SK-N-SH (cell line): ENCODE measurements around the gene WWOX. TPM values are rescaled to one million over a fixed set of nuclear protein-coding genes. Genes with fewer than 3 reads are reported as not detected.

Source experiments
- CTCF ChIA-PET: fragments of 300-600, 350-600 bp; formaldehyde crosslinking; extraction: SDS; loops from one replicate; lab custom pipeline; 2021; lab: Yijun Ruan, JAX
- POLR2A ChIA-PET: fragments of 350-600 bp; sonication (Branson Sonifier 250); formaldehyde crosslinking; extraction: SDS; loops from one replicate; lab custom pipeline; 2020; ENCODE audit warnings: antibody characterized with exemption, inconsistent platforms; lab: Yijun Ruan, JAX
- DNase-seq: peaks from one replicate; pipeline ENCODE4 v3.0.0; 2012
- H2AFZ ChIP-seq: fragments of 200-600 bp; sonication (generic); 2 replicates; pipeline ENCODE4 v1.8.1; 2016; ENCODE audit warnings: antibody characterized with exemption, mild to moderate bottlenecking, low read depth
- H3F3A ChIP-seq: fragments of 200-600 bp; sonication (generic); replicated peaks from 2 replicates; pipeline ENCODE3; 2016; ENCODE audit warnings: antibody characterized with exemption, mild to moderate bottlenecking; ENCODE audit not compliant: insufficient read depth
- H3K27ac ChIP-seq, 2 experiments: fragments of 200-500 bp in 1 of 2; fragments of 200-600 bp in 1 of 2; sonication (Bioruptor generic) in 1 of 2; sonication (generic), shearing (Covaris generic) in 1 of 2; 2 replicates each; pipeline versions ENCODE4 v1.5.1 to v1.6.1; 2014 to 2016; ENCODE audit warnings: low read depth in 2 of 2, inconsistent platforms in 1 of 2, low read length in 1 of 2, mild to moderate bottlenecking in 1 of 2, mixed read lengths in 1 of 2
- H3K27me3 ChIP-seq: fragments of 200-600 bp; sonication (generic), shearing (Covaris generic); 2 replicates; pipeline ENCODE4 v1.6.1; 2016; ENCODE audit warnings: mixed run types; ENCODE audit not compliant: insufficient read depth
- H3K36me3 ChIP-seq, 2 experiments: fragments of 200-500 bp in 1 of 2; fragments of 200-600 bp in 1 of 2; sonication (Bioruptor generic) in 1 of 2; sonication (generic) in 1 of 2; replicated peaks in 1 of 2; 2 replicates each; pipeline versions ENCODE3 to v1.5.1; 2014 to 2016; ENCODE audit warnings: low read length in 1 of 2, mild to moderate bottlenecking in 1 of 2; ENCODE audit not compliant: insufficient read depth in 2 of 2, control insufficient read depth in 1 of 2
- H3K4me1 ChIP-seq, 2 experiments: fragments of 200-500 bp in 1 of 2; fragments of 200-600 bp in 1 of 2; sonication (Bioruptor generic) in 1 of 2; sonication (generic), shearing (Covaris generic) in 1 of 2; 2 replicates each; pipeline versions ENCODE4 v1.5.1 to v1.6.1; 2014 to 2016; ENCODE audit warnings: low read depth in 1 of 2, low read length in 1 of 2, mixed run types in 1 of 2; ENCODE audit not compliant: insufficient read depth in 2 of 2, control insufficient read depth in 1 of 2
- H3K4me2 ChIP-seq: fragments of 200-600 bp; sonication (generic), shearing (Covaris generic); 2 replicates; pipeline ENCODE4 v1.6.1; 2017; ENCODE audit warnings: mixed run types
- H3K4me3 ChIP-seq, 2 experiments: fragments of 200-500 bp in 1 of 2; fragments of 200-600 bp in 1 of 2; sonication (Bioruptor generic) in 1 of 2; sonication (generic), shearing (Covaris generic) in 1 of 2; 2 replicates each; pipeline versions ENCODE4 v1.5.1 to v1.8.1; 2014 to 2016; ENCODE audit warnings: low read depth in 2 of 2, inconsistent platforms in 1 of 2, low read length in 1 of 2, mild to moderate bottlenecking in 1 of 2, mixed read lengths in 1 of 2, moderate library complexity in 1 of 2
- H3K79me2 ChIP-seq: fragments of 200-600 bp; sonication (generic); 2 replicates; pipeline ENCODE4 v1.8.1; 2017; ENCODE audit warnings: mild to moderate bottlenecking; ENCODE audit not compliant: insufficient read depth
- H3K9ac ChIP-seq: fragments of 200-600 bp; sonication (generic); 2 replicates; pipeline ENCODE4 v1.6.1; 2017; ENCODE audit warnings: mixed run types
- H3K9me2 ChIP-seq: fragments of 200-600 bp; sonication (generic); 2 replicates; pipeline ENCODE4 v1.6.1; 2017; ENCODE audit warnings: mixed run types
- H3K9me3 ChIP-seq: fragments of 200-600 bp; sonication (generic); 2 replicates; pipeline ENCODE4 v1.6.1; 2017; ENCODE audit warnings: mixed run types, mild to moderate bottlenecking, moderate library complexity
- H4K20me1 ChIP-seq: fragments of 200-600 bp; sonication (generic); 2 replicates; pipeline ENCODE4 v1.6.1; 2017; ENCODE audit warnings: mild to moderate bottlenecking, mixed run types; ENCODE audit not compliant: insufficient read depth
- EP300 ChIP-seq, 2 experiments: IDR thresholded peaks; 2 replicates each; pipeline versions ENCODE4 v1.4.0 to v1.6.1; 2012; ENCODE audit warnings: borderline replicate concordance in 1 of 2, low read depth in 1 of 2, low read length in 1 of 2
- EZH2phosphoT487 ChIP-seq: fragments of 200-600 bp; sonication (generic); IDR thresholded peaks from 2 replicates; pipeline ENCODE4 v1.6.1; 2017; ENCODE audit warnings: low read depth, mixed run types, mild to moderate bottlenecking, antibody characterized with exemption, moderate library complexity, borderline replicate concordance
- FOSL2 ChIP-seq: IDR thresholded peaks from 2 replicates; pipeline ENCODE4 v1.4.0; 2012; ENCODE audit warnings: low read depth, mild to moderate bottlenecking, moderate library complexity, borderline replicate concordance
- FOXJ3 ChIP-seq: sonication (generic); formaldehyde crosslinking; IDR thresholded peaks from 2 replicates; pipeline ENCODE4 v1.5.1; 2020; ENCODE audit warnings: mild to moderate bottlenecking, missing genetic modification reagents
- MEF2A ChIP-seq: IDR thresholded peaks from 2 replicates; pipeline ENCODE4 v1.4.0; 2012; ENCODE audit warnings: low read depth, borderline replicate concordance
- NFIC ChIP-seq: IDR thresholded peaks from 2 replicates; pipeline ENCODE4 v1.4.0; 2012; ENCODE audit warnings: borderline replicate concordance
- NRF1 ChIP-seq: IDR thresholded peaks from 2 replicates; pipeline ENCODE4 v1.6.1; 2012; ENCODE audit warnings: low read depth, mild to moderate bottlenecking, low read length
- POLR2AphosphoS5 ChIP-seq: IDR thresholded peaks from 2 replicates; pipeline ENCODE4 v1.6.1; 2012; ENCODE audit warnings: low read depth, low read length
- RXRA ChIP-seq: IDR thresholded peaks from 2 replicates; pipeline ENCODE4 v1.4.0; 2012; ENCODE audit warnings: low read depth, mild to moderate bottlenecking, borderline replicate concordance
- SMC3 ChIP-seq: IDR thresholded peaks from 2 replicates; pipeline ENCODE4 v1.6.1; 2012; ENCODE audit warnings: low read depth, low read length, improper control_type of control experiment
- TCF12 ChIP-seq: IDR thresholded peaks from 2 replicates; pipeline ENCODE4 v1.4.0; 2012
- TEAD4 ChIP-seq: IDR thresholded peaks from 2 replicates; pipeline ENCODE4 v1.4.0; 2012; ENCODE audit warnings: mild to moderate bottlenecking, borderline replicate concordance; ENCODE audit not compliant: insufficient read depth
- WGBS: methylation state at CpG from one replicate; pipeline ENCODE4 v1.1.6; 2017; ENCODE audit warnings: low lambda C conversion rate; 5-methylcytosine and 5-hydroxymethylcytosine counted together
- polyA plus RNA-seq, 3 experiments: library from polyadenylated mRNA; depleted of rRNA; stranded (reverse); fragments of >200 nt; gene quantifications; 2 replicates each; pipeline ENCODE4 v1.2.3, GENCODE V29; 2012
- TF ChIP-seq, protein P1 (sequence below): IDR thresholded peaks from 2 replicates; pipeline ENCODE4 v1.6.1; 2012; ENCODE audit warnings: mild to moderate bottlenecking, low read depth, low read length, moderate library complexity
- TF ChIP-seq, protein P2 (sequence below): IDR thresholded peaks from 2 replicates; pipeline ENCODE4; 2012
- TF ChIP-seq, protein P3 (sequence below): IDR thresholded peaks from 2 replicates; pipeline ENCODE4 v1.4.0; 2012; ENCODE audit warnings: low read depth, borderline replicate concordance
- TF ChIP-seq, protein P4 (sequence below): fragments of 200-600 bp; sonication (generic); IDR thresholded peaks from 2 replicates; pipeline ENCODE4 v1.6.1; 2017; ENCODE audit warnings: antibody characterized with exemption, mild to moderate bottlenecking, moderate library complexity

The WWOX gene
- polyA plus RNA-seq, 1 of the 3 experiments (the other 2 are of a cell fraction) = 10.8 TPM

DNA sequence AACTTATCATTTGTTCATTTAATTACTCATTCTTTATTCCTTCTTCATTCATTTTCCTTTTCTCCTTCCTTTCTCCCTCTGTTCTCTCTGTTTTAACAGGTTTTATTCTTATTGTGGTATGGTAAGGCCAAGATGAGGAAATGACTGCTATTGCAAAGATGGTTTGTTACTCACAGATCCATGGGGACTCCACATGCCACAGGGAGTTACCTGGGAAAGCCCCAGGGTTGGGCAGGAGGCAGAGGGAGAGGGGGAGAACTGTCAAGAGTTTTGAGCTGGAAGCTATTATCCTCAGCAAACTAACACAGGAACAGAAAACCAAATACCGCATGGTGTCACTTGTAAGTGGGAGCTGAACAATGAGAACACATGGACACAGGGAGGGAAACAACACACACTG, 453.3 kb downstream of the WWOX start (continued):
- TF ChIP-seq, protein P1, sequence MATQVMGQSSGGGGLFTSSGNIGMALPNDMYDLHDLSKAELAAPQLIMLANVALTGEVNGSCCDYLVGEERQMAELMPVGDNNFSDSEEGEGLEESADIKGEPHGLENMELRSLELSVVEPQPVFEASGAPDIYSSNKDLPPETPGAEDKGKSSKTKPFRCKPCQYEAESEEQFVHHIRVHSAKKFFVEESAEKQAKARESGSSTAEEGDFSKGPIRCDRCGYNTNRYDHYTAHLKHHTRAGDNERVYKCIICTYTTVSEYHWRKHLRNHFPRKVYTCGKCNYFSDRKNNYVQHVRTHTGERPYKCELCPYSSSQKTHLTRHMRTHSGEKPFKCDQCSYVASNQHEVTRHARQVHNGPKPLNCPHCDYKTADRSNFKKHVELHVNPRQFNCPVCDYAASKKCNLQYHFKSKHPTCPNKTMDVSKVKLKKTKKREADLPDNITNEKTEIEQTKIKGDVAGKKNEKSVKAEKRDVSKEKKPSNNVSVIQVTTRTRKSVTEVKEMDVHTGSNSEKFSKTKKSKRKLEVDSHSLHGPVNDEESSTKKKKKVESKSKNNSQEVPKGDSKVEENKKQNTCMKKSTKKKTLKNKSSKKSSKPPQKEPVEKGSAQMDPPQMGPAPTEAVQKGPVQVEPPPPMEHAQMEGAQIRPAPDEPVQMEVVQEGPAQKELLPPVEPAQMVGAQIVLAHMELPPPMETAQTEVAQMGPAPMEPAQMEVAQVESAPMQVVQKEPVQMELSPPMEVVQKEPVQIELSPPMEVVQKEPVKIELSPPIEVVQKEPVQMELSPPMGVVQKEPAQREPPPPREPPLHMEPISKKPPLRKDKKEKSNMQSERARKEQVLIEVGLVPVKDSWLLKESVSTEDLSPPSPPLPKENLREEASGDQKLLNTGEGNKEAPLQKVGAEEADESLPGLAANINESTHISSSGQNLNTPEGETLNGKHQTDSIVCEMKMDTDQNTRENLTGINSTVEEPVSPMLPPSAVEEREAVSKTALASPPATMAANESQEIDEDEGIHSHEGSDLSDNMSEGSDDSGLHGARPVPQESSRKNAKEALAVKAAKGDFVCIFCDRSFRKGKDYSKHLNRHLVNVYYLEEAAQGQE = no peak
- TF ChIP-seq SMC3 (no peak), FOSL2 (no peak), FOXJ3 (CRISPR knock-in tag) (no peak)
- TF ChIP-seq, protein P2, sequence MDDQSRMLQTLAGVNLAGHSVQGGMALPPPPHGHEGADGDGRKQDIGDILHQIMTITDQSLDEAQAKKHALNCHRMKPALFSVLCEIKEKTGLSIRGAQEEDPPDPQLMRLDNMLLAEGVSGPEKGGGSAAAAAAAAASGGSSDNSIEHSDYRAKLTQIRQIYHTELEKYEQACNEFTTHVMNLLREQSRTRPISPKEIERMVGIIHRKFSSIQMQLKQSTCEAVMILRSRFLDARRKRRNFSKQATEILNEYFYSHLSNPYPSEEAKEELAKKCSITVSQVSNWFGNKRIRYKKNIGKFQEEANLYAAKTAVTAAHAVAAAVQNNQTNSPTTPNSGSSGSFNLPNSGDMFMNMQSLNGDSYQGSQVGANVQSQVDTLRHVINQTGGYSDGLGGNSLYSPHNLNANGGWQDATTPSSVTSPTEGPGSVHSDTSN = no peak

DNA sequence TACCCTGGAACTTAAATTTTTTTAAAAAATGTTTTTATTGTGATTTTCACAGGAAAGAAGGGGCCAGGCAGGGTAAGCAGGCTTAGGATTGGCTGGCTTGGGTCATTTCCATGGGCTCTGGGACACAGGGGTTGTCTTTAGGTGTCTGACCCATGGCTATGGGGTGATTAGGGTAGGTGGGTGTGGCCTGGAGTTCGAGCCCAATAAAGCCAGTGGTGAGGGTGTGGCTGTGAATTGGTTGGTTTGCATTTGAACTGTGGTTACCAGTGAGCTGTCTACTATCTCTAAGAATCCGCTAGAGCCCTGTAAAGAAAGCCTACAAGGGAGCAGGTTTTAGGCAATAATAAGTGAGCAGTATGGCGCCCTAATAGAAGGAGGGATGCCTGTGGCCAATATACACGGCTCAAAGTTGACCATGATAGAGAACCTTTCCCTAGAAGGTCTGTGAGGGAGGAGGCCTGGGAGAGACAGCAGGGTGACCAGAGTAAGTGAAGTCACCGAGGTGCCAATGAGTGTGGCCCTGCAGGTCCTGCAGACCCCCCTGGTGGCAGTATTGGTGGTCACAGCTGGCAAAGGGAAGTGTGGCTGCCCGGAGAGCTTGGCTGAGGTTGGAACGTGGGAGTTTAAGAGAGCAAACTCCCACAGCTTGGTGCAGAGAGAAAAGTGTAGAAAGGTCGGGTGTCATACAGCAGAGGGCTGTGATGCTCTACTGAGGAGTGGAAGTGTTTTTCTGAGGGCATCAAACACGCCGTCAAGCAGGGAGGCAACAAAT, 454.0 kb downstream of the WWOX start:
- no peaks in the 10 kb centered on the region for H3K79me2 ChIP-seq
- H3K9me2 ChIP-seq = no peaks in the 10 kb centered on the region
- H3K4me1 ChIP-seq = no peaks in the 10 kb centered on the region
- H2AFZ ChIP-seq = no peak overlapping the region
- no peak for DNase-seq
- no peak overlapping the region for H3K4me2 ChIP-seq
- H3K36me3 ChIP-seq = no peaks in the 10 kb centered on the region
- H3K9ac ChIP-seq = no peak overlapping the region
- no peaks in the 10 kb centered on the region for H3K9me3 ChIP-seq
- WGBS = 57% methylated on average over 10 of the region's 10 CpGs
- TF ChIP-seq, protein P3, sequence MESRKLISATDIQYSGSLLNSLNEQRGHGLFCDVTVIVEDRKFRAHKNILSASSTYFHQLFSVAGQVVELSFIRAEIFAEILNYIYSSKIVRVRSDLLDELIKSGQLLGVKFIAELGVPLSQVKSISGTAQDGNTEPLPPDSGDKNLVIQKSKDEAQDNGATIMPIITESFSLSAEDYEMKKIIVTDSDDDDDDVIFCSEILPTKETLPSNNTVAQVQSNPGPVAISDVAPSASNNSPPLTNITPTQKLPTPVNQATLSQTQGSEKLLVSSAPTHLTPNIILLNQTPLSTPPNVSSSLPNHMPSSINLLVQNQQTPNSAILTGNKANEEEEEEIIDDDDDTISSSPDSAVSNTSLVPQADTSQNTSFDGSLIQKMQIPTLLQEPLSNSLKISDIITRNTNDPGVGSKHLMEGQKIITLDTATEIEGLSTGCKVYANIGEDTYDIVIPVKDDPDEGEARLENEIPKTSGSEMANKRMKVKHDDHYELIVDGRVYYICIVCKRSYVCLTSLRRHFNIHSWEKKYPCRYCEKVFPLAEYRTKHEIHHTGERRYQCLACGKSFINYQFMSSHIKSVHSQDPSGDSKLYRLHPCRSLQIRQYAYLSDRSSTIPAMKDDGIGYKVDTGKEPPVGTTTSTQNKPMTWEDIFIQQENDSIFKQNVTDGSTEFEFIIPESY = no peak
- no peak for TF ChIP-seq MEF2A
- TF ChIP-seq EZH2phosphoT487 = no peak
- TF ChIP-seq, protein P4, sequence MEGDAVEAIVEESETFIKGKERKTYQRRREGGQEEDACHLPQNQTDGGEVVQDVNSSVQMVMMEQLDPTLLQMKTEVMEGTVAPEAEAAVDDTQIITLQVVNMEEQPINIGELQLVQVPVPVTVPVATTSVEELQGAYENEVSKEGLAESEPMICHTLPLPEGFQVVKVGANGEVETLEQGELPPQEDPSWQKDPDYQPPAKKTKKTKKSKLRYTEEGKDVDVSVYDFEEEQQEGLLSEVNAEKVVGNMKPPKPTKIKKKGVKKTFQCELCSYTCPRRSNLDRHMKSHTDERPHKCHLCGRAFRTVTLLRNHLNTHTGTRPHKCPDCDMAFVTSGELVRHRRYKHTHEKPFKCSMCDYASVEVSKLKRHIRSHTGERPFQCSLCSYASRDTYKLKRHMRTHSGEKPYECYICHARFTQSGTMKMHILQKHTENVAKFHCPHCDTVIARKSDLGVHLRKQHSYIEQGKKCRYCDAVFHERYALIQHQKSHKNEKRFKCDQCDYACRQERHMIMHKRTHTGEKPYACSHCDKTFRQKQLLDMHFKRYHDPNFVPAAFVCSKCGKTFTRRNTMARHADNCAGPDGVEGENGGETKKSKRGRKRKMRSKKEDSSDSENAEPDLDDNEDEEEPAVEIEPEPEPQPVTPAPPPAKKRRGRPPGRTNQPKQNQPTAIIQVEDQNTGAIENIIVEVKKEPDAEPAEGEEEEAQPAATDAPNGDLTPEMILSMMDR = no peak
- TF ChIP-seq TCF12 = no peak
- no peak for TF ChIP-seq POLR2AphosphoS5
- no peak for TF ChIP-seq EP300 (IDR thresholded peaks at IDR 0.05; ENCODE audit: borderline replicate concordance in 1 of 2, low read depth in 1 of 2, low read length in 1 of 2)
- no peak for TF ChIP-seq NRF1
- TF ChIP-seq TEAD4 = no peak
- TF ChIP-seq NFIC = no peak
- no peak for TF ChIP-seq RXRA
- no peak for TF ChIP-seq FOXJ3 (CRISPR knock-in tag)
- no peak for TF ChIP-seq SMC3
- CTCF ChIA-PET = no interaction called here
- H3K27me3 ChIP-seq = no peaks in the 10 kb centered on the region
- H3K4me3 ChIP-seq = no peak overlapping the region
- H3F3A ChIP-seq = no peaks in the 10 kb centered on the region
- no peak overlapping the region for H3K27ac ChIP-seq
- no peaks in the 10 kb centered on the region for H4K20me1 ChIP-seq
- POLR2A ChIA-PET = no interaction called here
